ENCODE data around the gene CAPN12.

DNA sequence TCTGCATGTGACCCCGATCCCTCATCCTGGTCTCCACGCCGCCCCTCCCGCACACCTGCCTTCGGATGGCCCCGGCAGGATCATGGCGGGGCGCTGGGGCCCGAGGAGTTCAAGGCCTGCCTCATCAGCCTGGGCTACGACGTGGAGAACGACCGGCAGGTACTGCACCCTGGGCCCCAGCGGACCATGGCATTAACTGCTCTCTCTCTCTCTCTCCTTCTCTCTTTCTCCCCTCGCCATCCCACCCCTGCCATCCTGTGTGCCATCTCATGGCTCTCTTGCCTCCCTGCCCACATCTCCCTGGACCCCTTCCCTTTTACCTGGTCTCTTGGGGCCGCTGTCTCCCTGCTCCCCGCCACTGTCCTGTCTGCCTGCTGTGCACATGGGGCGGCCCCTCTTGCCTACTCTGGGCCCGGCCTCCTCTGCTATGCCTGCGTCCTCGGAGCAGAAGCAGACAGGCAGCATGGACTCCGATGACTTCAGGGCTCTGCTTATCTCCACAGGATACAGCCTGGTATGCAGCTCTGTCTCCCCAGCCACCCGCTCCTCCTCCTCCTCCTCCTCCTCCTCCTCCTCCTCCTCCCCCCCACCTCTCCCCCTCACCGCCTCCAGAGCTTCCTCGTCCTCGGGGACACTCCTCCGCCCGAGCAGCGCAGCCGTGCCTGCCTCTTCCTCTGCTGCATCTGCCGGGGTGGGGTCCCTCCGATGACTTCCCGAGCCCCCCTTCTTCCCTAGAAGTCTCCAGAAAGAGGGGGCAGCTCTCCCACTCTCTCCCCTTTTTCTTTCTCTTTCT, 16.2 kb downstream of the CAPN12 start:
- TF ChIP-seq RAD21 (IDR thresholded peaks at IDR 0.05; ENCODE audit: low read depth) (no peak), NFIC (IDR thresholded peaks at IDR 0.05) (no peak), TAF1 (IDR thresholded peaks at IDR 0.05; ENCODE audit: low read depth) (no peak), CREB1 (IDR thresholded peaks at IDR 0.05; ENCODE audit: low read depth) (no peak), MAX (IDR thresholded peaks at IDR 0.05) (no peak), EGR1 (IDR thresholded peaks at IDR 0.05) (no peak), YY1 (IDR thresholded peaks at IDR 0.05; ENCODE audit: low read depth) (no peak), TCF12 (IDR thresholded peaks at IDR 0.05; ENCODE audit: low read depth) (no peak), EP300 (IDR thresholded peaks at IDR 0.05; ENCODE audit: borderline replicate concordance) (no peak), TEAD4 (IDR thresholded peaks at IDR 0.05) (no peak)
- TF ChIP-seq, protein P1, sequence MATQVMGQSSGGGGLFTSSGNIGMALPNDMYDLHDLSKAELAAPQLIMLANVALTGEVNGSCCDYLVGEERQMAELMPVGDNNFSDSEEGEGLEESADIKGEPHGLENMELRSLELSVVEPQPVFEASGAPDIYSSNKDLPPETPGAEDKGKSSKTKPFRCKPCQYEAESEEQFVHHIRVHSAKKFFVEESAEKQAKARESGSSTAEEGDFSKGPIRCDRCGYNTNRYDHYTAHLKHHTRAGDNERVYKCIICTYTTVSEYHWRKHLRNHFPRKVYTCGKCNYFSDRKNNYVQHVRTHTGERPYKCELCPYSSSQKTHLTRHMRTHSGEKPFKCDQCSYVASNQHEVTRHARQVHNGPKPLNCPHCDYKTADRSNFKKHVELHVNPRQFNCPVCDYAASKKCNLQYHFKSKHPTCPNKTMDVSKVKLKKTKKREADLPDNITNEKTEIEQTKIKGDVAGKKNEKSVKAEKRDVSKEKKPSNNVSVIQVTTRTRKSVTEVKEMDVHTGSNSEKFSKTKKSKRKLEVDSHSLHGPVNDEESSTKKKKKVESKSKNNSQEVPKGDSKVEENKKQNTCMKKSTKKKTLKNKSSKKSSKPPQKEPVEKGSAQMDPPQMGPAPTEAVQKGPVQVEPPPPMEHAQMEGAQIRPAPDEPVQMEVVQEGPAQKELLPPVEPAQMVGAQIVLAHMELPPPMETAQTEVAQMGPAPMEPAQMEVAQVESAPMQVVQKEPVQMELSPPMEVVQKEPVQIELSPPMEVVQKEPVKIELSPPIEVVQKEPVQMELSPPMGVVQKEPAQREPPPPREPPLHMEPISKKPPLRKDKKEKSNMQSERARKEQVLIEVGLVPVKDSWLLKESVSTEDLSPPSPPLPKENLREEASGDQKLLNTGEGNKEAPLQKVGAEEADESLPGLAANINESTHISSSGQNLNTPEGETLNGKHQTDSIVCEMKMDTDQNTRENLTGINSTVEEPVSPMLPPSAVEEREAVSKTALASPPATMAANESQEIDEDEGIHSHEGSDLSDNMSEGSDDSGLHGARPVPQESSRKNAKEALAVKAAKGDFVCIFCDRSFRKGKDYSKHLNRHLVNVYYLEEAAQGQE (IDR thresholded peaks at IDR 0.05; ENCODE audit: low read depth): no peak
- TF ChIP-seq, protein P2, sequence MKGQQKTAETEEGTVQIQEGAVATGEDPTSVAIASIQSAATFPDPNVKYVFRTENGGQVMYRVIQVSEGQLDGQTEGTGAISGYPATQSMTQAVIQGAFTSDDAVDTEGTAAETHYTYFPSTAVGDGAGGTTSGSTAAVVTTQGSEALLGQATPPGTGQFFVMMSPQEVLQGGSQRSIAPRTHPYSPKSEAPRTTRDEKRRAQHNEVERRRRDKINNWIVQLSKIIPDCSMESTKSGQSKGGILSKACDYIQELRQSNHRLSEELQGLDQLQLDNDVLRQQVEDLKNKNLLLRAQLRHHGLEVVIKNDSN (IDR thresholded peaks at IDR 0.05): no peak

All from Ishikawa (cell line).